Activated T-cell treated with anti-CD3 and anti-CD28 coated beads for 48 hours (primary cell): Measurements from ENCODE around the gene F11R.
"Not testable (repeated sequence)": the region's sequence is repeated elsewhere in the genome, so short reads cannot be mapped to it uniquely, and the experiment has no call there.

Experiments used
- DNase-seq: peaks from one replicate; pipeline ENCODE4 v3.0.0-alpha.2; 2020; ENCODE audit warnings: low read depth

Gene F11R

DNA sequence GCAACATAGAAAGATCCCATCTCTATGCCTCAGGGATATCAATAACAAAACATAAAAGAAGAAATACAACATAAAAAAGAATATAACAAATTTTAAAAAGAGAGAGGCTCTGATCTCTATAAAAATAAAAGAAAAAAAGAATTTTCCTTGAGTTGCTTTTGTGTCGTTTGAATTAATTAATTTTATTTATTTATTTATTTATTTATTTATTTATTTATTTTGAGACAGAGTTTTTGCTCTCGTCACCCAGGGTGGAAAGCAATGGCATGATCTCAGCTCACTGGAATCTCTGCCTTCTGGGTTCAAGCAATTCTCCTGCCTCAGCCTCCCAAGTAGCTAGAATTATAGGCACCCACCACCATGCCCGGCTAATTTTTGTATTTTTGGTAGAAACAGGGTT lies 8.5 kb downstream of the F11R start:
- no peak for DNase-seq

DNA sequence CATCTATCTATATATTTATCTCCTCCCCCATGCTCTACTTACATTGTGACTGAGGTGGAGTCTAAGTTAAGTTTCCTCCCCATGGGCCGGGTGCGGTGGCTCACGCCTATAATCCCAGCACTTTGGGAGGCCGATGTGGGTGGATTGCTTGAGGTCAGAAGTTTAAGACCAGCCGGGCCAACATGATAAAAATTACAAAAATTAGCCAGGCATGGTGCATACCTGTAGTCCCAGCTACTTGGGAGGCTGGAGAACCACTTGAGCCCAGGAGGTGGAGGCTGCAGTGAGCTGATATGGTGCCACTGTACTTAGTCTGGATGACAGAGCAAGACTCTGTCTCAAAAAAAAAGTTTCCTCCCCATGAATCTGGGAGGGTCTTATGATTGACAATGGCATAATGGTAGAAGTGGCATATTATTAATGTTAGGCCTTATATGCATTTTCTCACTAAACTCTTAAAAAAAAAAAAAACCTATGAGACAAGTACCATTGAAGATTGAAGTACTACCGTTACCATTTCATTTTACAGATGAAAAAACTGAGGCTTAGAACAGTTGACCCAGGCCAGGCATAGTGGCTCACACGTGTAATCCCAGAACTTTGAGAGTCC lies 11.2 kb downstream of the F11R start:
- no peak for DNase-seq

DNA sequence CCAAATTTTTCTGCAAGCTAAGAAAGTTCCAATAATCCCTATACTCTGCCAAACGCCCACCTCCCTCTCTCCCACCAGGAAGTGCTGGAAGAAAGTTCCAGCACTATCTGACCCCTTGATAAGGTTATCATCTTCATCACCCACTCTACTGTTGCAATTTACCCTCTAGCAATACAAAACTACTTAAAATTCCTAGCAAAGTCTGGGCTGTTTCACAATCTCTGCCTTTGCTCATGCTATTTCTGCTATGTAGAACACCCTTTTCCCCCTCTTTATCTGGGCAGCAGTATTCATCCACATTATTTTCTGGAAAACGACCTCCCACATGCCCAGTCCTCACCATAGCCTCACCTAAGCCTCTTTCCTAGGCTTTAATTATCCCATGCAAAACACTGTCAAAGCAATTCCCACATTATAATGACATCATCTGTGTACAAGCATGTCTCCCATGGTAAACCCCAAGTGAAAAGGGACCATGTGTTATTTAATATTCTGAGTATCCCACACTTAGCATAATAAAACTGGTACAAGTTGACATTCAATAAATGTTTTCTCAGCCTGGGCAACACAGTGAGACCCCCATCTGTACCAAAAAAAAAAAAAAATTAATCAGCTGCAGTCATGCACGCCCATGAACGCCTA lies 12.0 kb downstream of the F11R start:
- no peak for DNase-seq

DNA sequence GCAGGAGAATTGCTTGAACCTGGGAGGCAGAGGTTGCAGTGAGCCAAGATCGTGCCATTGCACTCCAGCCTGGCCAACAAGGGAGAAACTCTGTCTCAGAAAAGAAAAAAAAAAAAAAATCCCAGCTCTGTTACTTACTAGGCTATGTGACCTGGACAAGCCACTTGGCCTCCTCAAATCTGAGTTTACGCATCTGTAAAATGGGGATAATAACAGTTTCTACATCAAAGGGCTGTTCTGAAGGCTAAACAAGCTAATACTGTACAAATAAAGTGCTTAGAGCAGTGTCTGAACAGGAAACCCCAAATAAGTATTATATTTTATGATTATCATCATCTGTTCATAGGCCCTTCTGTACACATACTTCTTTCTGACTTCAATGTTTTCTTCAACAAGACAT lies 13.6 kb downstream of the F11R start:
- no peak for DNase-seq

DNA sequence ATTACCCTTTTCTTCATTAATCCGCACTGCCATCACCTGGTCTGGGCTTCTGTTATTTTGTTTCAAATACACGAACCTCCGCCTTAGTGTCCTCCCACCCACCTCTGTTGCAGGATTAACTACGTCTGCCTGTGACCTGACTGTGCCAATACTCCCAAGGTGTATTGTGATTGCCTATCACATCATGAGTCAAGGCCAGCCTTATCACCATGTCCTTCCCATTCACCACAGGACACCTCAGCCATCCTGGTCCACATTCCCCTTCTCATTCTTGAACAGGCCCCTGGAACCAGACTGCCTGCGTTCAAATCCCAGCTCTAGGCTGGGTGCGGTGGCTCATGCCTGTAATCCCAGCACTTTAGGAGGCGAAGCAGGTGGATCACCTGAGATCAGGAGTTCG lies 14.4 kb downstream of the F11R start:
- DNase-seq: no peak

DNA sequence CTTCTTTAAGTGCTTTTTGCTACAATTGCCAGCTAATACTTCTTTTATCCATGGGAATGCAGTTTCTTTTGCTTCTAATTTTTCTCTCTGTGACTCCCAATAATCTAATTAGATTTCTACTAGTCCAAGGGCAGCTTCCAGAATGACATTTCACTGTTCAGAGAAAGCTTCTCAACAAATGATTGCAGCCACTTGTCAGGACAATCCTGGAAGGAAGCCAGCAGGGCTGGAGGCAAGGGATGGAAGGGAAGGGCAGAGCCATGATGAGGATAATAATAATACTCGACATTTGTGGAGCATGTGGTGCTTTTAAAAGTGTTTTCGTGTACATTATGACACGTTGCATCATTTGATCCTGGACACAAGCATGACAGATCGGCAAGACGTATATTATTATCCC lies 19.4 kb downstream of the F11R start:
- no peak for DNase-seq

DNA sequence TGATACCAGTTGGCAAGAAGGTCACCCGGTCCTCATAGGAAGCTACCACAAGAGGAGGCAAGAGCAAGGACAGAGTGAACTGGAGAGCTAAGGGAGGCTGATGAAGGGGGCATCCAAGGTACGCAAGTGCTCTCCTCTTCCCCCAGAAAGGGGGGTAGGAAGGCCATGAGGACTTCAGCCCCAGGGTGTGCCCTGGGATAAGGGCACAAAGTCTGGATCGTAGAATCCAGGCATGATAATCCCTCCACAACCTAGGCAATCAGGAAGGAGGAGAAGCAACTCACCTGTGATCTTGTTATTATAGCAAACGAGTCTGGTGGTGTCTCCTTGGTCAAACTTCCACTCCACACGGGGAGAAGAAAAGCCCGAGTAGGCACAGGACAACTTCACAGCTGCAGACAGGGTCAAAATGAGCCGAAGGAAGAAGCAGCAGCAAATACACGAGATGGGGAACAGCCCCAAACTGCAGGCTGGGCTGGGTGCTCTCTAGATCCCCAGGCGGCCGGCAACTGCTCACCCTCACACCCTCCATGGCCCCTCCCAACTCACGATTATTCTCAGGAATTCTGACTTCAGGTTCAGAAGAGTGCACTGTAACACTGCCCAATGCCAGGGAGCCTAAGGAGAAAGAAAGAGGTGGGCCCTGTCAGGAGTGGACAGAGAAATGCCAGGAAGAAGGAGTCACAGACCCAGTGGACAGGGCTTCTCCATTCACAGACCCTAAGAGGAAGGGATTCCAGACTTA lies 20.0 kb downstream of the F11R start:
- no peak for DNase-seq

DNA sequence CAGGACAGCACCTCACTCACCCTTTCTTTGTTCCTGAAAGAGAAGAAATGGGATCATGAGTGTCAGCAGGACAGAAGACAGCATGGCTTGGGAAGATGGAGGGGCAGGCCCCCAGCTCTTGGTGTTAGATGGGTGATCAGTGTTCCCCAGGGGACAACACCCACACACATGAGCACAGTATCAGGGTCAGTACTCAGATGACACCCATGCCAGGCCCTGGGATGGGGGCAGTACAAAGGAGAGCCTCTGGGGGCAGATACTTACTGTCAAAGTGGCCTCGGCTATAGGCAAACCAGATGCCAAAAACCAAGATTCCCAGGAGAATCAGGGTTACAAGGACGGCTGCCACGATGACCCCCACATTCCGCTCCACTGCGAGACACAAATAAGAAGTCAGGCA lies 21.6 kb downstream of the F11R start:
- no peak for DNase-seq

DNA sequence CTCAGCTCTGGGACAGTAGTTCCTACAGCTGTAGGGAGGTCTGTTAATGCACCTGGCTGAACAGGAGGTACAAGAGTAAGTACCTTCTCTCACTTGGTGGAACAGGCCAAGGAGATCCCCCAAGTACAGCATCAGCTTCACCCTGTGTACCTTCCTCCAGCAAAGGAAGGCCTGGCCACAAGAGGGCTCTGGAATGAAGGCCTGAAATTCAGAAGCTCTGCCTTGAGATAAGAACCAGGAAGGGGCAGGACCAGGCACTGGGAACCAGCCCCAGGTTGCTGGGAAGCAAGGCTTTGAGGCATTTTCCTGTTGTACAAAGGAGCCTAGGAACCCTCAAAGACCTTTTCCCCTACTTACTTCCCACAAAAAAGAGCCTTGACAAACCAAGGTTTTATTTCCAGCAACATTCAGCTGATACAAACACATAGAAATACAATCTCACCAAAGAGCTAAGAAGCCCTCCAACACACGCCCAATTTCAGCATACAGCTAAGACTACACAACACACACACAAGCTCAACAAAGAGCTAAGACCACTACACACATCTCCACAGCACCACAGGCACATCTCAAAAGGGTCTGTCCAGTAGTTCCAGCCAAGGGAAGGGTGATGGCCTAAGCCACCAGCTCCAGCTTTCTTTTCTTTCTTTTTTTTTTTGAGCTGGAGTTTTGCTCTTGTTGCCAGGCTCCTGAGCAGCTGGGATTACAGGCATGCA lies 23.5 kb downstream of the F11R start:
- DNase-seq: no peak

DNA sequence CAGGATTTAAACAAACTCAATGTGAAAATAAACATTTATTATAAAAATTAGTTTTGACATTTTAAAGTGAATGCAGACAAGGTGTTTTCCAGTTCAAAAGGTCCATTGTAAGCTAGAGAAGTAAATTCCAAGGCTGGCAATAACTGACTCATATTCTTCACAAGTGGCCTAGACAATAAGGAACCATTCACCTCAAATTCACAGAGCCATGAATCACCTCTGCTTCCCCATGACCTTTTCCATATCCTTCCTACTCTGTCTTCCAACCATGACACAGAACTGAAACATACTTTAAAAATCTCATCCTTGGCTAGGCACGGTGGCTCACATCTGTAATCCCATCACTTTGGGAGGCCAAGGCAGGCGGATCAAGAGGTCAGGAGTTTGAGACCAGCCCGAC lies 24.8 kb downstream of the F11R start:
- DNase-seq: no peak

DNA sequence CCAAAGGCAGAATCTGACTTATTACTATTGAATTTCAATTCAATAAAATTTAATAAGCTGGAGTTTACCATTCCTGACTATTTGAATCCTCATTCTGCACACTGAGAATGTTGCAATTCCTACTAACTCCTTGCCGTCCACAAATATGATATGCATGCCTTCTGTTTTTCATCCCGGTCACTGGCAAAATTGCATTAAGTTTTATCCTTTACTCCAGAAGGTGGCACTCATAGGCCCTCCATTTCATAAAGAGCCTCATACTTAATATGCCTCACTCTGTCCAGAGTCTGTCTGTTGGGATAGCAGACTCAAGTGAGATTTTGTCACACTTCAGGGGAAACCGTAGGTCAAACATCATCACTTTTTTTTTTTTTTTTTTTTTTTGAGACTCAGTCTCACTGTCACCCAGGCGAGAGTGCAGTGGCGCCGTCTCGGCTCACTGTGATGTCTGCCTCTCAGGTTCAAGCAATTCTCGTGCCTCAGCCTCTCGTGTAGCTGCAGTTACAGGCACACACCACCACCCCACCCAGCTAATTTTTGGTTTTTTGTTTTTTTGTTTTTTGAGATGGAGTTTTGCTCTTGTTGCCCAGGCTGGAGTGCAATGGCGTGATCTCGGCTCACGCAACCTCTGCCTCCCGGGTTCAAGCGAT lies 27.3 kb downstream of the F11R start:
- DNase-seq: no peak

DNA sequence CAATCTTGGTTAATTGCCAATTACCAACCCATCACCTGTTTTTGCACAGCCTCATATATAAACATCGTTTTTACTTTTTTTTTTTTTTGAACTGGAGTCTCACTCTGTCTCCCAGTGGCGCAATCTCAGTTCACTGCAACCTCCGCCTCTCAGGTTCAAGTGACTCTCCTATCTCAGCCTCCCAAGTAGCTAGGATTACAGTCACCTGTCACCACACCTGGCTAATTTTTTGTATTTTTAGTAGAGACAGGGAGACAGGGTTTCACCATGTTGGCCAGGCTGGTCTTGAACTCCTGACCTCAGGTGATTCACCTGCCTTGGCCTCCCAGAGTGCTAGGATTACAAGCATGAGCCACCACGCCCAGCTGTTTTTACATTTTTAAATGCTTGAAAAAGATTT lies 28.9 kb downstream of the F11R start:
- not testable (repeated sequence) for DNase-seq

DNA sequence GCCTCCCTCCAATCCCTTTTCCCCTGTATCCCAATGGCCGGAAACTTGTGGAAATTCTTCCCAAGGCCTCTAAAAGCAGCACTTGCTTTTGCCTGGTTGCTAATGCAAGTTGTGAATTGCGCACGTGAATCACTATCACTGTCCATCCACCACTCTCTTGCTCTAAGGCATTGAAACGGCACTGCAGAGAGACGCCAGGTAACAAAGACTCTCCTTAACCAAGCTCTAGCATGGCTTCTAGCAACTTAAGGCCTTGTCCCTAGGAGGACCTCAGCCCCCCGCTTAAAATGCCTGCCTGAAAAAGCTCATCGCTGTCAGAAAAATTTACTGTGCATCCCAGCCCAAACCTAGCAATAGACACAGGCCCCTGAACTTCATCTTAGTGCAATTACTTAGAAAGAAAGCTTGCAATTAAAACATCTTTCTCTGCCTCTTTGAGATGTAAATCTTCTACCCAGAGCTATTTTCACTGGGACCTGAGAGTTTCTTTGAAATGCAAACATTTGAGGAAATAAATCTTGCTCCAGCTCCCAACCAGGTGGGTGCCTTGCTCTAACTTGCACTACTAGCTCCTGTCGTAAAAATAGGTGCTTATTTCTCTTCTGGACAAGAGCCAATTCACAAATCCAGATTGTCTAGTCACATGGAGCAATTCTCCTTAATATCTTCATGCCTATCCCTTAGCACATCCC lies 33.4 kb downstream of the F11R start:
- no peak for DNase-seq

DNA sequence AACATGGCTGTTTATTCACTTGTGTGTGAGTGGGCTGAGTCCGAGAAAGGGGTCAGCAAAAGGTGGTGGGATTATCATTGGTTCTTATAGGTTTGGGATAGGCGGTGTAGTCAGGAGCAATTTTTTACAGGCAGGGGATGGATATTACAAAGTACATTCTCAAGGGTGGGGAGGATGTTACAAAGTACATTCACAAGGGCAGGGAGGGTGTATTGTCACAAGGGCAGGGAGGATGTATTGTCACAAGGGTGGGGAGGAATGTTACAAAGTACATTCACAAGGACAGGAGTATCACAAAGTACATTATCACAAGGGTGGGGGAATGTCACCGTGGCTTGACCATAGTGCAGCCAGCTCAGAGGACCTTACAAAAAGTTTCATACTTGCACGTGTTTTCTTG lies 35.2 kb downstream of the F11R start:
- DNase-seq: no peak

DNA sequence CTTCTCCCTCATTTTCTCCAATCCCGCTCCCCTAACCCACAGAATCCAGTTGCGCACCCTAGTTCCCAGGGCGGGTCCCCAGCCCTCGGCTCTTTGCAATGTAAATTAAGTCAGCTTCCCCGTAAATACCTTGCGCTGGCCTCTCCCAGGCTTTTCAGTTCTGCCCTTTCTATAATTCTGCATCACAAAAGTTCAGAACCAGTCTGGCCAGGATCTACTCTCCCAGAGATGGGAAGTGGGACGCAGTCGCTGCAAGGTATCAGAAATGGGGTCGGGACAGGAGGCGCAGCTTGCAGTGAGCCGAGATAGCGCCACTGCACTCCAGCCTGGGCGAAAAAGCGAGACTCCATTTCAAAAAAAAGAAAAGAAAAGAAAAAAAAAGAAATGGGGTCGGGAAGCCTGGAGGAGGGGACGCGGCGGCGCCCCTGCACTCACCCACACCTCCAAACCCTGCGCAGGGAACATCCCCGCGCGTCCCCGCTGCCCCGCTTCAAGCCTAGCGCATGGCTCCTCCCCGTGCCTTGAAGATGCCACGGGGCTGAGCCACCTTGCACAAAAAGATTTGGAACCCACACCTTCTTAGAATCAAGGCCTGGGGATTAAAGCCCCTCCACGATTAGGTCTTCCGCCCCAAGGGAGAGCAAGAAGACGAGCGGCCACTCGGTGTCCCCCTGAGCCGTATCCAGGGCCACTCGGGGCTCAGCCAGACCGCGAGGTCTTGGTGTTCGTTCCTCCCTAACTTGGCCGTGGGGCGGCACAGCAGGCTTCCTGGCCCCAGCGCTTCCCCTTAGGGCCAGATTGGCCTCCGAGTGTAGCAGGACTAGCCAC lies 39.2 kb downstream of the F11R start:
- no peak for DNase-seq

DNA sequence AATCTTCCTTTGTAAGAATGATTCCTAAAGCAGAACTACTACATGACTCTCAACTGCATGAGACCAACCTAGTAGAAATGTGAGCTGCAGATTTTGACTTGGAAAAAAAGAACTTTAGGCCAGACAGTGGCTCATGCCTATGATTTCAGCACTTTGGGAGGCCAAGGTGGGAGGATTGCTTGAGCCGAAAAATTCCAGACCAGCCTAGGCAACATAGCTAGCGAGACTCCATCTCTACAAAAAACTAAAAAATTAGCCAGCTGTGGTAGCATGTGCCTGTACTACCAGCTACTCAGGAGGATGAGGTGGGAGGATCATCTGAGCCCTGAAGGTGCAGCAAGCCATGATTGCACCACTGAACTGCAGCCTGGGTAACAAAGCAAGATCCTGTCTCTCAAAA lies 41.7 kb downstream of the F11R start:
- no peak for DNase-seq

DNA sequence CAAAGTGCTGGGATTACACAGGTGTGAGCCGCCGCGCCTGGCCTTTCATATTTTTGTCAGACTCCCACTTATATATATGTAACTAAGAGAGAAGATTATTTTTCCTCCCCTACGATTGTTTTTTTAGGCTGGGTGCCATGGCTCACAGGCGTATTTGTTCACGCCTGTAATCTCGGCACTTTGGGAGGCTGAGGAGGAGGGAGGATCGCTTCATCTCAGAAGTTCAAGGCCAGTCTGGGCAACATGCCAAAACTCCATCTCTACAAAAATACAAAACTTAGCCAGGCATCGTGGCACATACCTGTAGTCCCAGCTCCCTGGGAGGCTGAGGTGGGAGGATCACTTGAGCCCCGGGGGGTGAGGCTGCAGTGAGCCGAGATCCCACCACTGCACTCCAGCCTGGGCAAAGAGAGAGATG lies 42.4 kb downstream of the F11R start:
- DNase-seq: no peak

DNA sequence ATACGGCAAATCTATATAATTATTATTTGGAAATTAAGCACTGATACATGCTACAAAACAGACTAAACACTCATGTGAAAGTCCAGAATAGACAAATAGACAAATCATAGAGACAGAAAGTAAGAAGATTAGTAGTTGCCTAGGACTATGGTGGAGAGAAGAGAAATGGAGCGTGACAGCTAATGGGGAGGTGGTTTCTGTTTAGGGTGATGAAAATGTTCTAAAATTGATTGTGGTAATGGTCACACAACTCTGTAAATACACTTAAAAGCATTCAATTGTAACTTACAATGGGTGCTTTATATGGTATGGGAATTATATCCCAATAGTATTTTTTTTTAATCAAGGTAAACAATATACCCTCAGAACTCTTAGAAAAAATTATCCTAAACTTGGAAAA lies 45.9 kb downstream of the F11R start:
- DNase-seq: no peak

DNA sequence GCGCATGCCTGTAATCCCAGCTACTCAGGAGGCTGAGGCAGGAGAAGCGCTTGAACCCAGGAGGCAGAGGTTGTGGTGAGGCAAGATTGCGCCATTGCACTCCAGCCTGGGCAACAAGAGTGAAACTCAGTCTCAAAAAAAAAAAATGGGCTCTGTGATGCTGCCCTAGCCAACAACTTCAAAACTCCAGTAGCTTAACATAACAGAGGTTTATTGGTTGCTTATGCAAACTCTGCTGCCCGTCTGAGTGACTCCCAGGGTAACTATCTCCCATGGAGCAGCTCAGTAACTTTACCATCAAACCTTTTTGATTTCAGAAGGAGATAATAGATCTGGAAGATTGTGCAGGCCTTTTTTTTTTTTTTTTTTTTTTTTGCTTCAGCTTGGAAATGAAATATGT lies 47.5 kb downstream of the F11R start:
- no peak for DNase-seq

DNA sequence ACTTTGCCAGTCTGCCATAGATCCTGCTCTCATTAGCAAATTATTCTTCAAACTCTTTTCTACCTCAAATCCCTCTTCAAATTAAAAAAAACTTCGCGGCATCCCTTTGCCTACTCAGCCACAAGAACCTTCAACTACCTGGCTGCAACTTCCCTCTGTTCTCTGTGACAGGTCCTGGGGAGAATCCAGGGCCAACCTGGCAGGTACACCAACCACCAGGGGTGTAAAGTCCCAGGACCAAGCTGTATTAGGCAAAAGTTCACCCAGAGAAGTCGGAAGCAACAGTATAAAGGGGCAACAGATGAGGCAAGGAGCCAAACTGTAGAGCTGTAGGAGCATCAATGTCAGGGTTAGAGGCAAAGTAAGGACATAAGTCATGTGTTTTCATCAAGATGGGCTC lies 48.0 kb downstream of the F11R start:
- no peak for DNase-seq

DNA sequence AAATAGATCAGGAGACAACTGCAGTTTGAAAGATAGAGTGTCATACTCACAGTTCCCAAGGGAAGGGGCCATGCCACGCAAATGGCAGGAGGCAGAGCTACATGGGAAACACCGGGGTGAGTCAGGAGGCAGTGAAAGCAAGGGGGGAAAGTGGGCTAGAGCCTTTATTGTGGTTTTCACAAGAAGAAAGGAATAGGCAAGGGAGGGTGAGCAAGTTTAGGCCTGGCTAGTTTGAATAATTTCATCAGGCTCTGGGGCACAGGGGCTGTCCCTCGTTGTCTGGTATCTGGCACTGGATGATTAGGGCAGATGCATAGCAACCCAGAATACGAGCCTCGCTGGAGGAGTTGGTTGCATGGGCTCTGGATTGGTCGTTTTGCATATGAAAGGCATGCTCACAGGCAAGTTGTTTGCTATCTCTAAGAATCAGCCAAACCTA lies 49.3 kb downstream of the F11R start:
- peak; percentile 31 for DNase-seq
